Gastroesophageal sphincter (tissue), 4 donors: ENCODE measurements around the gene RECQL5. TPM values are rescaled to one million over a fixed set of nuclear protein-coding genes. Genes with fewer than 3 reads are reported as not detected.

Experiments used
- ATAC-seq: fragments of 150-250 bp; one replicate; pipeline ENCODE4 v1.9.1; 2016; ENCODE audit warnings: mild to moderate bottlenecking, moderate library complexity
- H3K27ac ChIP-seq, 4 donors: fragments of 200-600 bp; sonication (generic) in 3 of 4; 1 replicate in 3 of 4; 2 replicates in 1 of 4; pipeline ENCODE4 v1.5.1; 2016 to 2019
- H3K27me3 ChIP-seq: fragments of 200-600 bp; sonication (generic); one replicate; pipeline ENCODE4 v1.5.1; 2019
- H3K36me3 ChIP-seq, 2 donors: fragments of 200-600 bp; sonication (generic); one replicate each; pipeline ENCODE4 v1.5.1; 2019; ENCODE audit warnings: control low read depth in 1 of 2
- H3K4me1 ChIP-seq, 3 donors: fragments of 200-600 bp; sonication (generic); 1 replicate in 2 of 3; 2 replicates in 1 of 3; pipeline ENCODE4 v1.5.1; 2016 to 2019; ENCODE audit warnings: control low read depth in 2 of 3
- H3K4me3 ChIP-seq, 2 donors: fragments of 200-600 bp; sonication (generic); one replicate each; pipeline ENCODE4 v1.5.1; 2019; ENCODE audit warnings: mild to moderate bottlenecking in 1 of 2, moderate library complexity in 1 of 2
- H3K9me3 ChIP-seq, 3 donors: fragments of 200-600 bp; sonication (generic); one replicate each; pipeline ENCODE4 v1.5.1; 2017 to 2019; ENCODE audit warnings: control low read depth in 2 of 3
- EP300 ChIP-seq: sonication (generic); formaldehyde crosslinking; IDR thresholded peaks from one replicate; pipeline ENCODE4 v1.6.1; 2017; ENCODE audit warnings: antibody characterized with exemption, mild to moderate bottlenecking
- POLR2A ChIP-seq, 2 donors: fragments of 450-650 bp; IDR thresholded peaks; one replicate each; pipeline ENCODE4 v1.6.1; 2017; ENCODE audit warnings: antibody characterized with exemption in 2 of 2, mild to moderate bottlenecking in 2 of 2, moderate library complexity in 1 of 2
- POLR2AphosphoS5 ChIP-seq: sonication (generic); formaldehyde crosslinking; IDR thresholded peaks from one replicate; pipeline ENCODE4 v1.6.1; 2017; ENCODE audit warnings: antibody characterized with exemption
- WGBS, 2 donors: methylation state at CpG; one replicate each; pipeline ENCODE4 v1.1.5; 2018; ENCODE audit warnings: low coverage in 1 of 2; 5-methylcytosine and 5-hydroxymethylcytosine counted together
- total RNA-seq, 4 donors: library from RNA; depleted of rRNA; stranded (reverse); fragments of >200 nt; gene quantifications; one replicate each; pipeline ENCODE4 v1.1.0, GENCODE V29; 2016
- TF ChIP-seq, protein P1 (sequence below), 4 experiments: fragments of 200-600 bp in 2 of 4; fragments of 450-650 bp in 2 of 4; sonication (generic) in 1 of 4; IDR thresholded peaks; one replicate each; pipeline ENCODE4 v1.5.1; 2017 to 2019; ENCODE audit warnings: antibody characterized with exemption in 4 of 4, mild to moderate bottlenecking in 2 of 4, moderate library complexity in 2 of 4

The RECQL5 gene
- 10 to 100 TPM in 3 of 4 donors, 1 to 10 TPM in 1; 6.4 to 15.1 (median 13.6) TPM for total RNA-seq

- ATAC-seq = peak; percentile 100
- Histone ChIP-seq H3K27ac (peak within 1 kb of the TSS; percentile 78 to 94 (median 87)), H3K4me1 (peaks cover 6 to 52% (median 16%) of the 10 kb centered on the region in 3 donors), H3K27me3 (no peaks in the 10 kb centered on the region), H3K36me3 (peaks cover 0 to 63% of the 10 kb centered on the region in 2 donors), H3K4me3 (peak within 1 kb of the TSS; percentile 73 to 78), H3K9me3 (no peaks in the 10 kb centered on the region)
- 0 to 1% methylated on average over 21 to 22 of the region's 55 CpGs for WGBS, 2 donors
- TF ChIP-seq POLR2AphosphoS5 (peak; percentile 86), POLR2A (IDR thresholded peaks at IDR 0.05) (peak; percentile 64 to 75), EP300 (no peak)
- TF ChIP-seq, protein P1, sequence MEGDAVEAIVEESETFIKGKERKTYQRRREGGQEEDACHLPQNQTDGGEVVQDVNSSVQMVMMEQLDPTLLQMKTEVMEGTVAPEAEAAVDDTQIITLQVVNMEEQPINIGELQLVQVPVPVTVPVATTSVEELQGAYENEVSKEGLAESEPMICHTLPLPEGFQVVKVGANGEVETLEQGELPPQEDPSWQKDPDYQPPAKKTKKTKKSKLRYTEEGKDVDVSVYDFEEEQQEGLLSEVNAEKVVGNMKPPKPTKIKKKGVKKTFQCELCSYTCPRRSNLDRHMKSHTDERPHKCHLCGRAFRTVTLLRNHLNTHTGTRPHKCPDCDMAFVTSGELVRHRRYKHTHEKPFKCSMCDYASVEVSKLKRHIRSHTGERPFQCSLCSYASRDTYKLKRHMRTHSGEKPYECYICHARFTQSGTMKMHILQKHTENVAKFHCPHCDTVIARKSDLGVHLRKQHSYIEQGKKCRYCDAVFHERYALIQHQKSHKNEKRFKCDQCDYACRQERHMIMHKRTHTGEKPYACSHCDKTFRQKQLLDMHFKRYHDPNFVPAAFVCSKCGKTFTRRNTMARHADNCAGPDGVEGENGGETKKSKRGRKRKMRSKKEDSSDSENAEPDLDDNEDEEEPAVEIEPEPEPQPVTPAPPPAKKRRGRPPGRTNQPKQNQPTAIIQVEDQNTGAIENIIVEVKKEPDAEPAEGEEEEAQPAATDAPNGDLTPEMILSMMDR (IDR thresholded peaks at IDR 0.05) = no peak
Observed at GRCh38 chr17:75666959-75667790, at the start of gene RECQL5, which contains the start of gene SAP30BP. Gene RECQL5, minus strand, starts transcription at chr17:75667154. Its CDS starts 597 bp downstream, at chr17:75666557. Gene SAP30BP, plus strand, starts transcription at chr17:75667338. Its CDS starts 35 bp downstream, at chr17:75667373.

DNA sequence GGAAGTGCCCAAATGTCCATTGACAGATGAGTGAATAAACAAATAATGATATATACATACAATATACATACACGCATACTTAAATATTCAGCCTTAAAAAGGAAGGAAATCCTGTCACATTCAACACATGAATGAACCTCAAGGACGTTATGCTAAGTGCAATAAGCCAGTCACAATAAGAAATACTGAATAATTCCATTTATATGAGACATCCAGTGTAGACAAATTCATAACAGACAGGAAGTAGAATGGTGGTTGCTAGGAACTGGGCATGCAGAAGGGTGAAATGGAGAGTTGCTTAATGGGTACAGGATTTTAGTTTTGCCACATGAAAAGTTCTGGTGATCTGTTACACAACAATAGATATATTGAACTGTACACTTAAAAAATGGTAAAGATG is 45.5 kb upstream of the RECQL5 start:
- 65 to 71% methylated on average over 2 of the region's 2 CpGs for WGBS, 2 donors
- H3K4me1 ChIP-seq = peaks cover 0 to 8% (median 0%) of the 10 kb centered on the region in 3 donors
- no peak overlapping the region for H3K27ac ChIP-seq
- no peaks in the 10 kb centered on the region for H3K9me3 ChIP-seq
- H3K27me3 ChIP-seq = peaks cover 49% of the 10 kb centered on the region
- no peak for ATAC-seq
- no peak for TF ChIP-seq POLR2AphosphoS5
- no peak for TF ChIP-seq EP300
- TF ChIP-seq, protein P1 (IDR thresholded peaks at IDR 0.05) = no peak
- TF ChIP-seq POLR2A (IDR thresholded peaks at IDR 0.05) = no peak
- peaks cover 0 to 15% of the 10 kb centered on the region in 2 donors for H3K36me3 ChIP-seq
- no peak overlapping the region for H3K4me3 ChIP-seq

DNA sequence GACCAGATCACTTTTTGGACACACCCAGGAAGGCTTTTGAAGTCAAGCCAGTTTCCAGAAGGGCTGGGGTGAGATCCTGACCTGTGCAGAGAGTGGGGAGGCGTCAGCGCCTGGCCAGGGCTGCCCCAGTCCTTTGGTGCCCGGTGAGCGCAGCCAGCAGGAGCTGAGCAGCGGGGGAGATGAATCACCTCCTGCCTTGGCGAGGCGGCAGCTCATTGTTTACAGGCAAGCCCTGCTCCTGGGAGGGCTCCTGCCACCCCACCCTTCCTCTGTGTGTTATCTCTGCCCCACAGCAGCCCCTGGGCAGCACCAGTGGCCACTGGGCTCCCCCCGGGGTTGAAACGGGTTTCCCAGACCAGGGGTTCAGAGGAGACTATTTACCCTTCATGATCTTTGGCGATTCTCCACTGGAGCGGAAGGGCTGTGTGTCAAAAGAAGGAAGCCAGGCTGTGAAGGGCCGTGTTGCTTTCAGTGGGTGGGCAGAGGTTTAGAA is 40.2 kb upstream of the RECQL5 start:
- peaks cover 0 to 11% (median 0%) of the 10 kb centered on the region in 3 donors for H3K4me1 ChIP-seq
- WGBS, 2 donors = 60% methylated on average over 1 of the region's 12 CpGs; no CpG with 5 or more reads in 1 of the 2 donors
- H3K4me3 ChIP-seq = no peak overlapping the region
- ATAC-seq = peak; percentile 83
- TF ChIP-seq POLR2AphosphoS5 (no peak), EP300 (no peak), POLR2A (IDR thresholded peaks at IDR 0.05) (no peak)
- TF ChIP-seq, protein P1 (IDR thresholded peaks at IDR 0.05) = no peak
- H3K9me3 ChIP-seq = no peaks in the 10 kb centered on the region
- H3K27me3 ChIP-seq = peaks cover 7% of the 10 kb centered on the region
- H3K36me3 ChIP-seq = peaks cover 0 to 68% of the 10 kb centered on the region in 2 donors
- H3K27ac ChIP-seq = peak overlapping the region in 3 of 4 donors; percentile 38 to 60 (median 56)

DNA sequence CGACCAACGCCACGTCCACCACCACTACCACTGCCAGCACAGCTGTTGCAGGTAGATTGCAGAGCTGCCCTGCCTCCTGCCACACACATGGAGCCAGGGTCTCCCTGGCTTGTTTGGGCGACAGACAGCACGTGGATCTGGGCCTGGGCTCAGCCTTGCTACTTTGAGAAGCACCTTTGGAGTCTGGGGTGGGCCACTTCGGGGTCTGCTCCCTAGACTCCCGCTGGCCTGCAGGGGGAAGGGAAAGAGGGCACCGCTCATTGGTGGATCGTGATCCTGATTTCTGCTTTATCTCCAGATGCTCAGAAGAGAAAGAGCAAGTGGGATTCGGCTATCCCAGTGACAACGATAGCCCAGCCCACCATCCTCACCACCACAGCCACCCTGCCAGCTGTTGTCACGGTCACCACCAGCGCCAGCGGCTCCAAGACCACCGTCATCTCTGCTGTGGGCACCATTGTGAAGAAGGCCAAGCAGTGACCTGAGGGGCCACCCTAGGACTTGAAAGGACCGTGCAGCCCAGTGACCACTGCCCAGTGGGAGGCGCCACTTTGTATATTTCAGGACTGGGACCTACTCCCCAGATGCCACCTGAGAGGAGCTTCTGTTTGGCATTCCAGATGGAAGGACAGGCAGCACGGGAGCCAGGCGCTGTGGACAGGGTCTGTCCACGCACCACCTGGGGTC is 39.2 kb upstream of the RECQL5 start:
- Histone ChIP-seq H3K4me3 (no peak overlapping the region), H3K27ac (peak overlapping the region in 3 of 4 donors; percentile 6 to 60 (median 56)), H3K4me1 (peaks cover 0 to 20% (median 4%) of the 10 kb centered on the region in 3 donors), H3K27me3 (no peaks in the 10 kb centered on the region), H3K36me3 (peaks cover 0 to 78% of the 10 kb centered on the region in 2 donors), H3K9me3 (no peaks in the 10 kb centered on the region)
- no peak for ATAC-seq
- TF ChIP-seq POLR2AphosphoS5 (no peak), EP300 (no peak), POLR2A (IDR thresholded peaks at IDR 0.05) (no peak)
- WGBS, 2 donors = 80 to 92% methylated on average over 1 to 7 of the region's 20 CpGs
